MM.1S (cell line): ENCODE measurements around the gene CHD2.

Experiments used
- DNase-seq: peaks from one replicate; pipeline ENCODE4 v3.0.0-alpha.2; 2015
- H2AFZ ChIP-seq: fragments of 300-600 bp; sonication (generic); 2 replicates; pipeline ENCODE4 v1.6.0; 2016; ENCODE audit warnings: antibody characterized with exemption, low read length
- H3F3A ChIP-seq: fragments of 300-600 bp; sonication (generic); 2 replicates; pipeline ENCODE4 v1.6.1; 2016; ENCODE audit warnings: mild to moderate bottlenecking, antibody characterized with exemption, low read length, moderate library complexity, mixed read lengths; ENCODE audit not compliant: insufficient read depth
- H3K27ac ChIP-seq: fragments of 300-600 bp; sonication (generic); 2 replicates; pipeline ENCODE4 v1.5.1; 2016; ENCODE audit warnings: mild to moderate bottlenecking, low read length
- H3K27me3 ChIP-seq: fragments of 300-600 bp; sonication (generic); replicated peaks from 2 replicates; pipeline ENCODE4 v1.6.0; 2016; ENCODE audit warnings: low read length; ENCODE audit not compliant: insufficient read depth
- H3K36me3 ChIP-seq: fragments of 300-600 bp; sonication (generic); replicated peaks from 2 replicates; pipeline ENCODE4 v1.6.1; 2016; ENCODE audit warnings: mild to moderate bottlenecking, low read length, mixed read lengths; ENCODE audit not compliant: insufficient read depth
- H3K4me1 ChIP-seq: fragments of 300-600 bp; sonication (generic); 2 replicates; pipeline ENCODE4 v1.6.1; 2016; ENCODE audit warnings: low read length, mixed read lengths
- H3K4me2 ChIP-seq: fragments of 300-600 bp; sonication (generic); 2 replicates; pipeline ENCODE4 v1.6.0; 2016; ENCODE audit warnings: low read depth, low read length
- H3K4me3 ChIP-seq: fragments of 300-600 bp; sonication (generic); 2 replicates; pipeline ENCODE4 v1.5.1; 2016; ENCODE audit warnings: low read length, mixed read lengths
- H3K79me2 ChIP-seq: fragments of 300-600 bp; sonication (generic); 2 replicates; pipeline ENCODE4 v1.6.1; 2016; ENCODE audit warnings: mixed run types, low read length, mixed read lengths
- H3K9ac ChIP-seq: fragments of 300-600 bp; sonication (generic); 2 replicates; pipeline ENCODE4 v1.6.1; 2016; ENCODE audit warnings: low read length, mixed read lengths
- H3K9me2 ChIP-seq: fragments of 300-600 bp; sonication (generic); replicated peaks from 2 replicates; pipeline ENCODE4 v1.6.1; 2016; ENCODE audit warnings: mild to moderate bottlenecking, low read length, mixed read lengths; ENCODE audit not compliant: insufficient read depth
- H3K9me3 ChIP-seq: fragments of 300-600 bp; sonication (generic); replicated peaks from 2 replicates; pipeline ENCODE4 v1.6.1; 2016; ENCODE audit warnings: mild to moderate bottlenecking, low read length, mixed read lengths; ENCODE audit not compliant: insufficient read depth
- H4K20me1 ChIP-seq: fragments of 300-600 bp; sonication (generic); 2 replicates; pipeline ENCODE4 v1.6.1; 2016; ENCODE audit warnings: mild to moderate bottlenecking, low read length, moderate library complexity, mixed read lengths; ENCODE audit not compliant: insufficient read depth
- EZH2 ChIP-seq: fragments of 300-600 bp; sonication (generic); optimal IDR thresholded peaks from 2 replicates; pipeline ENCODE3; 2017; ENCODE audit warnings: low read depth, mild to moderate bottlenecking, antibody characterized with exemption, low read length, mixed read lengths
- EZH2phosphoT487 ChIP-seq: fragments of 300-600 bp; sonication (generic); IDR thresholded peaks from 2 replicates; pipeline ENCODE4 v1.6.1; 2018; ENCODE audit warnings: antibody characterized with exemption, low read length
- TF ChIP-seq, protein P1 (sequence below): fragments of 300-600 bp; sonication (generic); IDR thresholded peaks from 2 replicates; pipeline ENCODE4 v1.5.1; 2016; ENCODE audit warnings: antibody characterized with exemption, low read length, mixed read lengths

Gene CHD2

GRCh38 chr15:92953566-92953965 lies 53.4 kb downstream of the CHD2 start:
- H3K36me3 ChIP-seq = peaks cover 26% of the 10 kb centered on the region
- H4K20me1 ChIP-seq = no peaks in the 10 kb centered on the region
- H3K27me3 ChIP-seq = no peaks in the 10 kb centered on the region
- TF ChIP-seq, protein P1, sequence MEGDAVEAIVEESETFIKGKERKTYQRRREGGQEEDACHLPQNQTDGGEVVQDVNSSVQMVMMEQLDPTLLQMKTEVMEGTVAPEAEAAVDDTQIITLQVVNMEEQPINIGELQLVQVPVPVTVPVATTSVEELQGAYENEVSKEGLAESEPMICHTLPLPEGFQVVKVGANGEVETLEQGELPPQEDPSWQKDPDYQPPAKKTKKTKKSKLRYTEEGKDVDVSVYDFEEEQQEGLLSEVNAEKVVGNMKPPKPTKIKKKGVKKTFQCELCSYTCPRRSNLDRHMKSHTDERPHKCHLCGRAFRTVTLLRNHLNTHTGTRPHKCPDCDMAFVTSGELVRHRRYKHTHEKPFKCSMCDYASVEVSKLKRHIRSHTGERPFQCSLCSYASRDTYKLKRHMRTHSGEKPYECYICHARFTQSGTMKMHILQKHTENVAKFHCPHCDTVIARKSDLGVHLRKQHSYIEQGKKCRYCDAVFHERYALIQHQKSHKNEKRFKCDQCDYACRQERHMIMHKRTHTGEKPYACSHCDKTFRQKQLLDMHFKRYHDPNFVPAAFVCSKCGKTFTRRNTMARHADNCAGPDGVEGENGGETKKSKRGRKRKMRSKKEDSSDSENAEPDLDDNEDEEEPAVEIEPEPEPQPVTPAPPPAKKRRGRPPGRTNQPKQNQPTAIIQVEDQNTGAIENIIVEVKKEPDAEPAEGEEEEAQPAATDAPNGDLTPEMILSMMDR = no peak
- TF ChIP-seq EZH2phosphoT487 (no peak), EZH2 (no peak)
- H2AFZ ChIP-seq = no peak overlapping the region
- no peak for DNase-seq
- no peaks in the 10 kb centered on the region for H3K9me3 ChIP-seq
- no peaks in the 10 kb centered on the region for H3K4me1 ChIP-seq
- H3K27ac ChIP-seq = no peak overlapping the region
- H3K9me2 ChIP-seq = no peaks in the 10 kb centered on the region
- H3K4me2 ChIP-seq = no peak overlapping the region
- H3K9ac ChIP-seq = no peak overlapping the region
- no peaks in the 10 kb centered on the region for H3F3A ChIP-seq
- no peak overlapping the region for H3K4me3 ChIP-seq
- peaks cover 18% of the 10 kb centered on the region; the same call in 1 of the 2 replicates for H3K79me2 ChIP-seq

- peaks cover 22% of the 10 kb centered on the region for H3K36me3 ChIP-seq
- DNase-seq = no peak
- H2AFZ ChIP-seq = no peak overlapping the region
- H4K20me1 ChIP-seq = no peaks in the 10 kb centered on the region
- H3K9me3 ChIP-seq = no peaks in the 10 kb centered on the region
- no peak overlapping the region for H3K4me3 ChIP-seq
- H3K27ac ChIP-seq = no peak overlapping the region
- H3K4me2 ChIP-seq = no peak overlapping the region
- no peaks in the 10 kb centered on the region for H3K27me3 ChIP-seq
- H3K79me2 ChIP-seq = peaks cover 23% of the 10 kb centered on the region; the same call in 1 of the 2 replicates
- TF ChIP-seq, protein P1 = no peak
- TF ChIP-seq EZH2phosphoT487 (no peak), EZH2 (no peak)
- no peaks in the 10 kb centered on the region for H3K4me1 ChIP-seq
- no peaks in the 10 kb centered on the region for H3K9me2 ChIP-seq
- H3F3A ChIP-seq = no peaks in the 10 kb centered on the region
- no peak overlapping the region for H3K9ac ChIP-seq
Observed at GRCh38 chr15:92954002-92954401, 53.9 kb downstream of the CHD2 start.

GRCh38 chr15:92954578-92954977 lies 54.5 kb downstream of the CHD2 start:
- no peak for DNase-seq

More at GRCh38 chr15:92954578-92954977, 54.5 kb downstream of the CHD2 start:
- no peaks in the 10 kb centered on the region for H3K27me3 ChIP-seq
- no peaks in the 10 kb centered on the region for H3K9me3 ChIP-seq
- H3K4me3 ChIP-seq = no peak overlapping the region
- H3K4me2 ChIP-seq = no peak overlapping the region
- no peaks in the 10 kb centered on the region for H3K9me2 ChIP-seq
- no peaks in the 10 kb centered on the region for H3K4me1 ChIP-seq
- TF ChIP-seq, protein P1 = peak; percentile 52
- no peak for TF ChIP-seq EZH2
- TF ChIP-seq EZH2phosphoT487 = no peak
- no peaks in the 10 kb centered on the region for H3F3A ChIP-seq
- peaks cover 16% of the 10 kb centered on the region; the same call in 1 of the 2 replicates for H3K36me3 ChIP-seq
- no peaks in the 10 kb centered on the region for H4K20me1 ChIP-seq
- H3K9ac ChIP-seq = no peak overlapping the region
- no peak overlapping the region for H2AFZ ChIP-seq
- no peak overlapping the region for H3K27ac ChIP-seq
- H3K79me2 ChIP-seq = peaks cover 22% of the 10 kb centered on the region; the same call in 1 of the 2 replicates
